HepG2 (cell line): ENCODE data around the gene GFRA4. TPM values are rescaled to one million over a fixed set of nuclear protein-coding genes. Genes with fewer than 3 reads are reported as not detected.
A peak's percentile ranks its signal among the peaks of the same experiment; 100 is the strongest.

ENCODE experiments used
- AHR ChIP-seq: IDR thresholded peaks from 2 replicates; pipeline ENCODE4 v1.6.1; 2018; ENCODE audit warnings: missing genetic modification reagents, missing compliant biosample characterization
- JUN ChIP-seq: sonication (generic); formaldehyde crosslinking; IDR thresholded peaks from 2 replicates; pipeline ENCODE4 v1.4.0; 2020; ENCODE audit warnings: mild to moderate bottlenecking, missing genetic modification reagents
- KMT2A ChIP-seq: sonication (generic); formaldehyde crosslinking; IDR thresholded peaks from 2 replicates; pipeline ENCODE4 v1.4.0; 2020; ENCODE audit warnings: missing genetic modification reagents
- MED13 ChIP-seq: sonication (generic); formaldehyde crosslinking; IDR thresholded peaks from 2 replicates; pipeline ENCODE4 v1.5.0; 2020; ENCODE audit warnings: missing genetic modification reagents
- NBN ChIP-seq: fragments of 450-650 bp; conservative IDR thresholded peaks from 2 replicates; pipeline ENCODE4 v1.6.1; 2017
- NFATC3 ChIP-seq: sonication (generic); formaldehyde crosslinking; IDR thresholded peaks from 2 replicates; pipeline ENCODE4 v1.5.1; 2020; ENCODE audit warnings: mild to moderate bottlenecking, missing genetic modification reagents
- REXO4 ChIP-seq: sonication (generic); formaldehyde crosslinking; IDR thresholded peaks from 2 replicates; pipeline ENCODE4 v1.8.0; 2022; ENCODE audit warnings: missing genetic modification reagents, mild to moderate bottlenecking, borderline replicate concordance
- RFXAP ChIP-seq: sonication (generic); formaldehyde crosslinking; IDR thresholded peaks from 2 replicates; pipeline ENCODE4 v1.4.0; 2020; ENCODE audit warnings: missing genetic modification reagents, borderline replicate concordance
- SATB2 ChIP-seq: sonication (generic); formaldehyde crosslinking; IDR thresholded peaks from 2 replicates; pipeline ENCODE4 v1.5.0; 2020; ENCODE audit warnings: missing genetic modification reagents
- TCF7 ChIP-seq: sonication (generic); IDR thresholded peaks from 2 replicates; pipeline ENCODE4 v1.6.1; 2016; ENCODE audit warnings: antibody characterized with exemption, low read depth
- TEAD3 ChIP-seq: optimal IDR thresholded peaks from 2 replicates; pipeline ENCODE3; 2016; ENCODE audit warnings: borderline replicate concordance
- YY1 ChIP-seq: IDR thresholded peaks from 2 replicates; pipeline ENCODE4 v1.6.1; 2011; ENCODE audit warnings: low read length, low read depth, moderate library complexity, mild to moderate bottlenecking; ENCODE audit not compliant: insufficient read depth, insufficient replicate concordance
- ZFP62 ChIP-seq: sonication (generic); formaldehyde crosslinking; IDR thresholded peaks from 2 replicates; pipeline ENCODE4 v1.4.0; 2020; ENCODE audit warnings: missing genetic modification reagents
- ZNF234 ChIP-seq: sonication (generic); formaldehyde crosslinking; conservative IDR thresholded peaks from 2 replicates; pipeline ENCODE4 v1.5.1; 2020; ENCODE audit warnings: mild to moderate bottlenecking, missing genetic modification reagents
- ZNF331 ChIP-seq: sonication (generic); formaldehyde crosslinking; IDR thresholded peaks from 2 replicates; pipeline ENCODE4 v1.4.0; 2020; ENCODE audit warnings: missing genetic modification reagents
- ZNF441 ChIP-seq: sonication (generic); formaldehyde crosslinking; IDR thresholded peaks from 2 replicates; pipeline ENCODE4 v1.7.0; 2021; ENCODE audit warnings: missing genetic modification reagents, borderline replicate concordance
- ZZZ3 ChIP-seq: sonication (generic); formaldehyde crosslinking; IDR thresholded peaks from 2 replicates; pipeline ENCODE4 v1.4.0; 2020; ENCODE audit warnings: missing genetic modification reagents, mild to moderate bottlenecking, borderline replicate concordance
- polyA plus RNA-seq, 8 experiments: library from polyadenylated mRNA; depleted of rRNA in 3 of 8; stranded (reverse) in 7 of 8; unstranded in 1 of 8; fragments of >200 nt; fragmentation: Illumina TruSeq in 4 of 8; extraction: Trizol in 4 of 8; gene quantifications; 2 replicates each; pipeline versions ENCODE4 v1.2.1 to v1.2.3, GENCODE V29; 2011 to 2016; ENCODE audit warnings: low read depth in 4 of 8, missing spikeins in 1 of 8, mixed read lengths in 1 of 8; ENCODE audit not compliant: insufficient read depth in 1 of 8
- total RNA-seq, 5 experiments: library from RNA; depleted of rRNA; stranded (reverse); fragments of >200 nt; fragmentation: Illumina TruSeq; extraction: Trizol; gene quantifications; 2 replicates each; pipeline ENCODE4 v1.2.3, GENCODE V29; 2016; ENCODE audit warnings: low read depth in 1 of 5
- TF ChIP-seq, protein P1 (sequence below): sonication (generic); formaldehyde crosslinking; IDR thresholded peaks from 2 replicates; pipeline ENCODE4 v1.5.0; 2020; ENCODE audit warnings: mild to moderate bottlenecking, missing genetic modification reagents, borderline replicate concordance
- TF ChIP-seq, protein P2 (sequence below): sonication (generic); formaldehyde crosslinking; IDR thresholded peaks from 2 replicates; pipeline ENCODE4 v1.4.0; 2020; ENCODE audit warnings: missing genetic modification reagents
- TF ChIP-seq, protein P3 (sequence below): sonication (generic); formaldehyde crosslinking; IDR thresholded peaks from 2 replicates; pipeline ENCODE4 v1.4.0; 2020; ENCODE audit warnings: mild to moderate bottlenecking, missing genetic modification reagents
- TF ChIP-seq, protein P4 (sequence below): sonication (generic); formaldehyde crosslinking; conservative IDR thresholded peaks from 2 replicates; pipeline ENCODE4 v1.5.0; 2020; ENCODE audit warnings: missing genetic modification reagents

GFRA4 gene
- total and polyA plus RNA-seq, 2 of the 13 experiments (the other 11 are each of a cell fraction or from before 2014, with no cell fraction given): not detected

DNA sequence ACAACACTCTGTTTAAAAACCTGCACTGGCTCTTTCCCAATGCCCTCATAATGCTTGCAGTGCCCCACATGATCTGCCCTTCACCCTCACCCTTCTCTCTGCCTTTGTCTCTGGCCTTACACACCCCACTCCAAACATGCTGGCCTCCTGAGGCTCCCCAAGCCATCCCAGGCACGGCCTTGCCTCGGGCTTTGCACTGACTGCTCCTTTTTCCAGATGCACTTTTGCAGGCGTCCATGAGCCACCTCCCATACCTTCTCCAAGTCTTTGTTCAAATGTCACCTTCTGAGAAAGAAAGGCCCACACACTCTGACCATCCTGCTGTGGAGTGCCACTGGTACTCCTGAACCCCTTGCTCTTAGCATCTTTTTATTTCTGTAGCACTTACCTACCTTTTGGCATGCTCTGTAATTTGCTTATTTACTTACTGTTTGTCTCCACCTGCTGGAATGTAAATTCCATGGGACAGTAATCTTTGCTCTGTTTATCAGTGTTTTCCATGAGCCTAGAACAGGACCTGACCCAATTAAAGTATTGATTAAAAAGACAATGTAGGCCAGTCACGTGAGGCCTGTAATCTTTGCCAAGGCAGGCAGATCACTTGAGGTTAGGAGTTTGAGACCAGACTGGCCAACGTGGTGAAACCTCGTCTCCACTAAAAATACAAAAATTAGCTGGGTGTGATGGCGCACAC lies 30.7 kb downstream of the GFRA4 start (continued):
- no peak for TF ChIP-seq ZNF331 (CRISPR knock-in tag)
- TF ChIP-seq, protein P1, sequence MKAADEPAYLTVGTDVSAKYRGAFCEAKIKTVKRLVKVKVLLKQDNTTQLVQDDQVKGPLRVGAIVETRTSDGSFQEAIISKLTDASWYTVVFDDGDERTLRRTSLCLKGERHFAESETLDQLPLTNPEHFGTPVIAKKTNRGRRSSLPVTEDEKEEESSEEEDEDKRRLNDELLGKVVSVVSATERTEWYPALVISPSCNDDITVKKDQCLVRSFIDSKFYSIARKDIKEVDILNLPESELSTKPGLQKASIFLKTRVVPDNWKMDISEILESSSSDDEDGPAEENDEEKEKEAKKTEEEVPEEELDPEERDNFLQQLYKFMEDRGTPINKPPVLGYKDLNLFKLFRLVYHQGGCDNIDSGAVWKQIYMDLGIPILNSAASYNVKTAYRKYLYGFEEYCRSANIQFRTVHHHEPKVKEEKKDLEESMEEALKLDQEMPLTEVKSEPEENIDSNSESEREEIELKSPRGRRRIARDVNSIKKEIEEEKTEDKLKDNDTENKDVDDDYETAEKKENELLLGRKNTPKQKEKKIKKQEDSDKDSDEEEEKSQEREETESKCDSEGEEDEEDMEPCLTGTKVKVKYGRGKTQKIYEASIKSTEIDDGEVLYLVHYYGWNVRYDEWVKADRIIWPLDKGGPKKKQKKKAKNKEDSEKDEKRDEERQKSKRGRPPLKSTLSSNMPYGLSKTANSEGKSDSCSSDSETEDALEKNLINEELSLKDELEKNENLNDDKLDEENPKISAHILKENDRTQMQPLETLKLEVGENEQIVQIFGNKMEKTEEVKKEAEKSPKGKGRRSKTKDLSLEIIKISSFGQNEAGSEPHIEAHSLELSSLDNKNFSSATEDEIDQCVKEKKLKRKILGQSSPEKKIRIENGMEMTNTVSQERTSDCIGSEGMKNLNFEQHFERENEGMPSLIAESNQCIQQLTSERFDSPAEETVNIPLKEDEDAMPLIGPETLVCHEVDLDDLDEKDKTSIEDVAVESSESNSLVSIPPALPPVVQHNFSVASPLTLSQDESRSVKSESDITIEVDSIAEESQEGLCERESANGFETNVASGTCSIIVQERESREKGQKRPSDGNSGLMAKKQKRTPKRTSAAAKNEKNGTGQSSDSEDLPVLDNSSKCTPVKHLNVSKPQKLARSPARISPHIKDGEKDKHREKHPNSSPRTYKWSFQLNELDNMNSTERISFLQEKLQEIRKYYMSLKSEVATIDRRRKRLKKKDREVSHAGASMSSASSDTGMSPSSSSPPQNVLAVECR: no peak
- TF ChIP-seq TCF7: no peak
- no peak for TF ChIP-seq NFATC3
- TF ChIP-seq MED13 (CRISPR knock-in tag): no peak
- TF ChIP-seq NBN: no peak
- no peak for TF ChIP-seq REXO4 (CRISPR knock-in tag)
- no peak for TF ChIP-seq JUN
- no peak for TF ChIP-seq YY1
- no peak for TF ChIP-seq ZZZ3 (CRISPR knock-in tag)
- TF ChIP-seq, protein P2, sequence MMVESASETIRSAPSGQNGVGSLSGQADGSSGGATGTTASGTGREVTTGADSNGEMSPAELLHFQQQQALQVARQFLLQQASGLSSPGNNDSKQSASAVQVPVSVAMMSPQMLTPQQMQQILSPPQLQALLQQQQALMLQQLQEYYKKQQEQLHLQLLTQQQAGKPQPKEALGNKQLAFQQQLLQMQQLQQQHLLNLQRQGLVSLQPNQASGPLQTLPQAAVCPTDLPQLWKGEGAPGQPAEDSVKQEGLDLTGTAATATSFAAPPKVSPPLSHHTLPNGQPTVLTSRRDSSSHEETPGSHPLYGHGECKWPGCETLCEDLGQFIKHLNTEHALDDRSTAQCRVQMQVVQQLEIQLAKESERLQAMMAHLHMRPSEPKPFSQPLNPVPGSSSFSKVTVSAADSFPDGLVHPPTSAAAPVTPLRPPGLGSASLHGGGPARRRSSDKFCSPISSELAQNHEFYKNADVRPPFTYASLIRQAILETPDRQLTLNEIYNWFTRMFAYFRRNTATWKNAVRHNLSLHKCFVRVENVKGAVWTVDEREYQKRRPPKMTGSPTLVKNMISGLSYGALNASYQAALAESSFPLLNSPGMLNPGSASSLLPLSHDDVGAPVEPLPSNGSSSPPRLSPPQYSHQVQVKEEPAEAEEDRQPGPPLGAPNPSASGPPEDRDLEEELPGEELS (CRISPR knock-in tag): 0 out of 2 replicates have a peak, but pooled peaks have one; percentile 14
- peak; percentile 68 for TF ChIP-seq TEAD3 (CRISPR knock-in tag)
- TF ChIP-seq ZNF234: no peak
- TF ChIP-seq, protein P3, sequence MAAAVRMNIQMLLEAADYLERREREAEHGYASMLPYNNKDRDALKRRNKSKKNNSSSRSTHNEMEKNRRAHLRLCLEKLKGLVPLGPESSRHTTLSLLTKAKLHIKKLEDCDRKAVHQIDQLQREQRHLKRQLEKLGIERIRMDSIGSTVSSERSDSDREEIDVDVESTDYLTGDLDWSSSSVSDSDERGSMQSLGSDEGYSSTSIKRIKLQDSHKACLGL (CRISPR knock-in tag): no peak
- TF ChIP-seq AHR (CRISPR knock-in tag): no peak
- TF ChIP-seq ZFP62: no peak
- no peak for TF ChIP-seq ZNF441
- TF ChIP-seq, protein P4, sequence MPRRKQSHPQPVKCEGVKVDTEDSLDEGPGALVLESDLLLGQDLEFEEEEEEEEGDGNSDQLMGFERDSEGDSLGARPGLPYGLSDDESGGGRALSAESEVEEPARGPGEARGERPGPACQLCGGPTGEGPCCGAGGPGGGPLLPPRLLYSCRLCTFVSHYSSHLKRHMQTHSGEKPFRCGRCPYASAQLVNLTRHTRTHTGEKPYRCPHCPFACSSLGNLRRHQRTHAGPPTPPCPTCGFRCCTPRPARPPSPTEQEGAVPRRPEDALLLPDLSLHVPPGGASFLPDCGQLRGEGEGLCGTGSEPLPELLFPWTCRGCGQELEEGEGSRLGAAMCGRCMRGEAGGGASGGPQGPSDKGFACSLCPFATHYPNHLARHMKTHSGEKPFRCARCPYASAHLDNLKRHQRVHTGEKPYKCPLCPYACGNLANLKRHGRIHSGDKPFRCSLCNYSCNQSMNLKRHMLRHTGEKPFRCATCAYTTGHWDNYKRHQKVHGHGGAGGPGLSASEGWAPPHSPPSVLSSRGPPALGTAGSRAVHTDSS (CRISPR knock-in tag): no peak
- no peak for TF ChIP-seq KMT2A (CRISPR knock-in tag)
- TF ChIP-seq RFXAP (CRISPR knock-in tag): no peak
- no peak for TF ChIP-seq SATB2 (CRISPR knock-in tag)
